ENCODE measurements around the gene GLI3. TPM values are rescaled to one million over a fixed set of nuclear protein-coding genes. Genes with fewer than 3 reads are reported as not detected.

Gene GLI3
- total and polyA plus RNA-seq, 2 of the 8 experiments (the other 6 are each of a cell fraction or from before 2014, with no cell fraction given): 8.0 to 31.1 TPM

DNA sequence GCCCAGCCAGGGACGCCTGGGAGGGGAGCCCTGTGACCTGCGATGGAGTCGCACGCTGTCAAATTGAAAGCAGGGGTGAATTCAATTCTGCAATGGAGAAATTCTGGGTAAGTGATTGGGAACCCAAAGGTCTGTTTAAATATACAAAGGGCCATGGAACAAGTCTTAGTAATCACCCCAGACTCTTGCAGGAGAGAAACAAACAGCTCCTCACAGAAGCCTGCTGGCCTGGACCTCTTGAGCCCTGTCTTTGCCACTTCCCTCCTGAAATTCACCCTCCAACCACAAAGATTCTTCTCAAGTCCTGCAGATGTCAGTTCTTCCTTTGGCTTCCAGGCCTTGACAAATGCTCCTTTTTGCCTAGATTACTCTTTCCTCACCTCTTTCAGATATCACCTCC, 97.3 kb downstream of the GLI3 start:
- Histone ChIP-seq H2BK120ac (replicated peaks; ENCODE audit: low read depth, low read length) (no peak overlapping the region), H3K4me1 (replicated peaks in 1 of 4; ENCODE audit: control insufficient read depth in 3 of 4, insufficient read depth in 4 of 4, low read length in 3 of 4) (peaks cover 2 to 17% (median 7%) of the 10 kb centered on the region in 4 experiments; a peak in 4 of 7 replicates), H3K36me3 (ENCODE audit: control insufficient read depth in 2 of 4, insufficient read depth in 4 of 4, low read length in 3 of 4) (no peaks in the 10 kb centered on the region), H2BK15ac (ENCODE audit: low read length) (no peak overlapping the region), H3K23ac (ENCODE audit: insufficient read length) (no peak overlapping the region), H3K27me3 (replicated peaks in 1 of 4; ENCODE audit: control insufficient read depth in 3 of 4, extremely low read depth in 1 of 4, insufficient read depth in 3 of 4, low read length in 3 of 4) (no peaks in the 10 kb centered on the region), H3K23me2 (ENCODE audit: low read depth, low read length) (no peaks in the 10 kb centered on the region), H3K9me3 (ENCODE audit: insufficient read depth in 2 of 2, low read depth in 1 of 2, low read length in 1 of 2) (no peaks in the 10 kb centered on the region), H3K79me2 (ENCODE audit: control insufficient read depth in 1 of 2, insufficient read depth in 2 of 2, low read length in 2 of 2) (peaks cover 0 to 3% of the 10 kb centered on the region in 2 experiments; a peak in 1 of 4 replicates), H4K8ac (ENCODE audit: extremely low read depth, insufficient read depth, low read length) (no peak overlapping the region), H3K79me1 (ENCODE audit: low read depth, low read length) (peaks cover 5% of the 10 kb centered on the region; the same call in 1 of the 2 replicates), H2BK5ac (ENCODE audit: low read depth, low read length) (no peak overlapping the region), H3K27ac (ENCODE audit: low read depth, low read length) (no peak overlapping the region), H3K4me3 (ENCODE audit: extremely low read depth in 1 of 4, insufficient read depth in 2 of 4, low read depth in 3 of 4, low read length in 4 of 4) (no peak overlapping the region), H2BK12ac (ENCODE audit: low read depth, low read length) (no peak overlapping the region), H3K14ac (ENCODE audit: insufficient read length) (no peak overlapping the region), H3K4ac (replicated peaks; ENCODE audit: insufficient read length, low read depth, low read length) (no peak overlapping the region), H3K56ac (replicated peaks; ENCODE audit: insufficient read length, low read depth, low read length) (no peak overlapping the region), H4K5ac (ENCODE audit: insufficient read length, low read depth, low read length) (no peak overlapping the region), H2AFZ (ENCODE audit: low read length) (no peak overlapping the region), H4K91ac (replicated peaks; ENCODE audit: insufficient read length, low read length) (no peak overlapping the region), H2BK20ac (ENCODE audit: low read length) (no peak overlapping the region), H4K20me1 (replicated peaks in 1 of 2; ENCODE audit: control insufficient read depth in 1 of 2, insufficient read depth in 2 of 2, low read length in 2 of 2) (peaks cover 2 to 5% of the 10 kb centered on the region in 2 experiments), H3K18ac (ENCODE audit: extremely low read depth, low read length) (no peak overlapping the region), H3K9ac (replicated peaks in 1 of 4; ENCODE audit: extremely low read depth in 1 of 4, low read depth in 3 of 4, low read length in 3 of 4) (no peak overlapping the region), H2AK5ac (ENCODE audit: low read depth, low read length) (no peak overlapping the region), H3K4me2 (ENCODE audit: insufficient read depth in 1 of 2, low read depth in 2 of 2, low read length in 2 of 2) (no peak overlapping the region)
- POLR2A ChIA-PET (ENCODE audit: partially characterized antibody): no interaction called here
- WGBS, 2 experiments (ENCODE audit: extremely low coverage in 1 of 2, insufficient coverage in 1 of 2, insufficient read length in 1 of 2, insufficient replicate concordance in 2 of 2, low coverage in 1 of 2, low lambda C conversion rate in 2 of 2, missing lambda C conversion rate in 1 of 2): 88% methylated on average over 4 of the region's 4 CpGs; no CpG with 5 or more reads in 1 of the 2 experiments
- CTCF ChIA-PET (ENCODE audit: partially characterized antibody): interaction anchor here (1.0 to 5.1 kb wide), 6 partner anchors 12 to 133 kb away, joined by 3 to 19 read pairs (median 4); no protein-coding TSS in a partner anchor
- FAIRE-seq (no peak), DNase-seq (ENCODE audit: low read depth in 1 of 2, low spot score in 2 of 2) (peak in 1 of 2 experiments; percentile 30)
- TF ChIP-seq TAF1 (IDR thresholded peaks at IDR 0.05; ENCODE audit: low read depth, low read length): no peak
- no peak for TF ChIP-seq SP4 (IDR thresholded peaks at IDR 0.05; ENCODE audit: low read length)
- TF ChIP-seq, protein P1, sequence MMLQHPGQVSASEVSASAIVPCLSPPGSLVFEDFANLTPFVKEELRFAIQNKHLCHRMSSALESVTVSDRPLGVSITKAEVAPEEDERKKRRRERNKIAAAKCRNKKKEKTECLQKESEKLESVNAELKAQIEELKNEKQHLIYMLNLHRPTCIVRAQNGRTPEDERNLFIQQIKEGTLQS (IDR thresholded peaks at IDR 0.05; ENCODE audit: insufficient read depth, low read depth, low read length): no peak
- TF ChIP-seq HDAC2 (IDR thresholded peaks at IDR 0.05; ENCODE audit: borderline replicate concordance in 1 of 2, low read depth in 2 of 2, low read length in 2 of 2): no peak
- no peak for TF ChIP-seq SAP30 (IDR thresholded peaks at IDR 0.05; ENCODE audit: insufficient read depth, insufficient replicate concordance, low read length)
